SK-N-MC (cell line): Measurements from ENCODE around the gene BBS12.

Experiments
- DNase-seq: peaks from one replicate; pipeline ENCODE4 v3.0.0-alpha.2; 2011; ENCODE audit warnings: low read depth, low spot score
- H3K27ac ChIP-seq: fragments of 200-600 bp; sonication (generic); 2 replicates; pipeline ENCODE4 v1.5.1; 2016; ENCODE audit warnings: mixed run types
- H3K36me3 ChIP-seq: fragments of 200-600 bp; sonication (generic); 2 replicates; pipeline ENCODE4 v1.6.1; 2017; ENCODE audit warnings: antibody characterized with exemption, low read length, mixed read lengths; ENCODE audit not compliant: insufficient read depth
- H3K4me3 ChIP-seq: fragments of 200-600 bp; sonication (generic); 2 replicates; pipeline ENCODE4 v1.5.1; 2016
- H3K9ac ChIP-seq: fragments of 200-600 bp; sonication (generic); 2 replicates; pipeline ENCODE4 v1.8.0; 2017; ENCODE audit warnings: mixed run types, mixed read lengths; ENCODE audit not compliant: insufficient read length
- H3K9me3 ChIP-seq: fragments of 200-600 bp; sonication (generic); 2 replicates; pipeline ENCODE4 v1.6.1; 2017; ENCODE audit warnings: low read depth, mild to moderate bottlenecking, antibody characterized with exemption, low read length, moderate library complexity, mixed read lengths
- EZH2 ChIP-seq: fragments of 200-600 bp; sonication (generic); IDR thresholded peaks from one replicate; pipeline ENCODE4 v1.6.1; 2017; ENCODE audit warnings: antibody characterized with exemption
- FOXP2 ChIP-seq: optimal IDR thresholded peaks from 2 replicates; pipeline ENCODE3; 2011; ENCODE audit warnings: mild to moderate bottlenecking, moderate library complexity; ENCODE audit not compliant: insufficient read depth; ENCODE audit errors: extremely low read length, control extremely low read depth
- POLR2AphosphoS5 ChIP-seq: IDR thresholded peaks from 2 replicates; pipeline ENCODE4 v1.6.1; 2012; ENCODE audit warnings: mild to moderate bottlenecking, low read depth, low read length, borderline replicate concordance

Gene BBS12

GRCh38 chr4:122709236-122709635, 23.3 kb upstream of the BBS12 start:
- Histone ChIP-seq H3K4me3 (no peak overlapping the region), H3K9me3 (no peaks in the 10 kb centered on the region), H3K27ac (no peak overlapping the region), H3K36me3 (no peaks in the 10 kb centered on the region), H3K9ac (no peak overlapping the region)
- TF ChIP-seq POLR2AphosphoS5 = no peak
- TF ChIP-seq EZH2 = no peak
- TF ChIP-seq FOXP2 = no peak
- no peak for DNase-seq

GRCh38 chr4:122710434-122711308, 21.8 kb upstream of the BBS12 start:
- Histone ChIP-seq H3K27ac (no peak overlapping the region), H3K36me3 (no peaks in the 10 kb centered on the region), H3K9me3 (no peaks in the 10 kb centered on the region), H3K9ac (no peak overlapping the region), H3K4me3 (no peak overlapping the region)
- DNase-seq = no peak
- TF ChIP-seq FOXP2 (no peak), POLR2AphosphoS5 (no peak), EZH2 (no peak)

- Histone ChIP-seq H3K4me3 (no peak overlapping the region), H3K36me3 (no peaks in the 10 kb centered on the region), H3K27ac (no peak overlapping the region), H3K9me3 (no peaks in the 10 kb centered on the region), H3K9ac (no peak overlapping the region)
- no peak for TF ChIP-seq EZH2
- TF ChIP-seq POLR2AphosphoS5 = no peak
- TF ChIP-seq FOXP2 = no peak
- DNase-seq = no peak
Measured at GRCh38 chr4:122711919-122712318, 20.6 kb upstream of the BBS12 start.

GRCh38 chr4:122712782-122713181, 19.7 kb upstream of the BBS12 start:
- no peak for DNase-seq
- Histone ChIP-seq H3K36me3 (no peaks in the 10 kb centered on the region), H3K9me3 (no peaks in the 10 kb centered on the region), H3K4me3 (no peak overlapping the region), H3K9ac (no peak overlapping the region), H3K27ac (no peak overlapping the region)
- no peak for TF ChIP-seq POLR2AphosphoS5
- TF ChIP-seq FOXP2 = no peak
- TF ChIP-seq EZH2 = no peak

- no peak for TF ChIP-seq POLR2AphosphoS5
- no peak for TF ChIP-seq FOXP2
- TF ChIP-seq EZH2 = no peak
- no peak for DNase-seq
- H3K27ac ChIP-seq = no peak overlapping the region
- no peak overlapping the region for H3K4me3 ChIP-seq
- no peak overlapping the region for H3K9ac ChIP-seq
- no peaks in the 10 kb centered on the region for H3K9me3 ChIP-seq
- H3K36me3 ChIP-seq = no peaks in the 10 kb centered on the region
Measured at GRCh38 chr4:122715221-122715620, 17.3 kb upstream of the BBS12 start.

- no peak for TF ChIP-seq FOXP2
- TF ChIP-seq POLR2AphosphoS5 = no peak
- TF ChIP-seq EZH2 = no peak
- H3K9me3 ChIP-seq = no peaks in the 10 kb centered on the region
- DNase-seq = no peak
- no peaks in the 10 kb centered on the region for H3K36me3 ChIP-seq
- H3K27ac ChIP-seq = no peak overlapping the region
- H3K9ac ChIP-seq = no peak overlapping the region
- H3K4me3 ChIP-seq = no peak overlapping the region
Measured at GRCh38 chr4:122716825-122717448, 15.6 kb upstream of the BBS12 start.

- no peak overlapping the region for H3K27ac ChIP-seq
- H3K9ac ChIP-seq = no peak overlapping the region
Measured at GRCh38 chr4:122718281-122718680, 14.2 kb upstream of the BBS12 start.

GRCh38 chr4:122722256-122722655, 10.2 kb upstream of the BBS12 start:
- no peak overlapping the region for H3K27ac ChIP-seq
- no peak for DNase-seq
- H3K36me3 ChIP-seq = no peaks in the 10 kb centered on the region
- H3K9ac ChIP-seq = no peak overlapping the region
- TF ChIP-seq EZH2 = no peak
- TF ChIP-seq FOXP2 = no peak
- no peak for TF ChIP-seq POLR2AphosphoS5
- H3K9me3 ChIP-seq = no peaks in the 10 kb centered on the region
- H3K4me3 ChIP-seq = no peak overlapping the region

More at GRCh38 chr4:122718281-122718680, 14.2 kb upstream of the BBS12 start:
- no peak overlapping the region for H3K4me3 ChIP-seq
- no peak for TF ChIP-seq EZH2
- TF ChIP-seq POLR2AphosphoS5 = no peak
- TF ChIP-seq FOXP2 = no peak
- H3K9me3 ChIP-seq = no peaks in the 10 kb centered on the region
- no peaks in the 10 kb centered on the region for H3K36me3 ChIP-seq
- no peak for DNase-seq
